Mesodermal cell (in vitro differentiated cells): ENCODE data around the gene KCNJ6.
A peak's percentile ranks its signal among the peaks of the same experiment; 100 is the strongest.

Experiments
- H3K27ac ChIP-seq: 2 replicates; pipeline ENCODE4 v1.7.0; 2013; ENCODE audit warnings: mild to moderate bottlenecking, low read depth, low read length, moderate library complexity; ENCODE audit not compliant: severe bottlenecking
- H3K36me3 ChIP-seq: 2 replicates; pipeline ENCODE4 v1.7.1; 2013; ENCODE audit warnings: mild to moderate bottlenecking, low read length, moderate library complexity; ENCODE audit not compliant: control insufficient read depth, insufficient read depth
- H3K4me1 ChIP-seq: one replicate; pipeline ENCODE4 v1.7.1; 2013; ENCODE audit warnings: mild to moderate bottlenecking, low read length; ENCODE audit not compliant: insufficient read depth, control insufficient read depth, poor library complexity, severe bottlenecking
- H3K4me3 ChIP-seq: 2 replicates; pipeline ENCODE4 v1.7.0; 2013; ENCODE audit warnings: low read length, control low read depth, mild to moderate bottlenecking; ENCODE audit not compliant: insufficient read depth, poor library complexity, severe bottlenecking; ENCODE audit errors: extremely low read depth
- H3K9me3 ChIP-seq: 2 replicates; pipeline ENCODE4 v1.7.1; 2013; ENCODE audit warnings: mild to moderate bottlenecking, low read length, moderate library complexity; ENCODE audit not compliant: control insufficient read depth
- WGBS, 2 experiments: methylation state at CpG; one replicate each; pipeline ENCODE4 v1.1.5; 2013; ENCODE audit warnings: missing lambda C conversion rate in 2 of 2; ENCODE audit not compliant: insufficient coverage in 2 of 2; 5-methylcytosine and 5-hydroxymethylcytosine counted together

Gene KCNJ6

GRCh38 chr21:37571442-37571841 lies 344.8 kb downstream of the KCNJ6 start:
- Histone ChIP-seq H3K27ac (no peak overlapping the region), H3K4me1 (no peaks in the 10 kb centered on the region), H3K4me3 (no peak overlapping the region), H3K9me3 (no peaks in the 10 kb centered on the region), H3K36me3 (no peaks in the 10 kb centered on the region)
- 89 to 92% methylated on average over 4 of the region's 6 CpGs for WGBS, 2 experiments

GRCh38 chr21:37568916-37569315 lies 347.3 kb downstream of the KCNJ6 start:
- no peak overlapping the region for H3K27ac ChIP-seq
- 85 to 93% methylated on average over 5 of the region's 5 CpGs for WGBS, 2 experiments

GRCh38 chr21:37568415-37568814 lies 347.8 kb downstream of the KCNJ6 start:
- Histone ChIP-seq H3K36me3 (no peaks in the 10 kb centered on the region), H3K27ac (no peak overlapping the region), H3K4me1 (peaks cover 11% of the 10 kb centered on the region), H3K9me3 (peaks cover under 1% of the 10 kb centered on the region), H3K4me3 (no peak overlapping the region)
- WGBS, 2 experiments = 87 to 90% methylated on average over 5 to 6 of the region's 6 CpGs

More at GRCh38 chr21:37568916-37569315, 347.3 kb downstream of the KCNJ6 start:
- Histone ChIP-seq H3K4me1 (peaks cover 11% of the 10 kb centered on the region), H3K4me3 (no peak overlapping the region), H3K9me3 (no peaks in the 10 kb centered on the region), H3K36me3 (no peaks in the 10 kb centered on the region)

DNA sequence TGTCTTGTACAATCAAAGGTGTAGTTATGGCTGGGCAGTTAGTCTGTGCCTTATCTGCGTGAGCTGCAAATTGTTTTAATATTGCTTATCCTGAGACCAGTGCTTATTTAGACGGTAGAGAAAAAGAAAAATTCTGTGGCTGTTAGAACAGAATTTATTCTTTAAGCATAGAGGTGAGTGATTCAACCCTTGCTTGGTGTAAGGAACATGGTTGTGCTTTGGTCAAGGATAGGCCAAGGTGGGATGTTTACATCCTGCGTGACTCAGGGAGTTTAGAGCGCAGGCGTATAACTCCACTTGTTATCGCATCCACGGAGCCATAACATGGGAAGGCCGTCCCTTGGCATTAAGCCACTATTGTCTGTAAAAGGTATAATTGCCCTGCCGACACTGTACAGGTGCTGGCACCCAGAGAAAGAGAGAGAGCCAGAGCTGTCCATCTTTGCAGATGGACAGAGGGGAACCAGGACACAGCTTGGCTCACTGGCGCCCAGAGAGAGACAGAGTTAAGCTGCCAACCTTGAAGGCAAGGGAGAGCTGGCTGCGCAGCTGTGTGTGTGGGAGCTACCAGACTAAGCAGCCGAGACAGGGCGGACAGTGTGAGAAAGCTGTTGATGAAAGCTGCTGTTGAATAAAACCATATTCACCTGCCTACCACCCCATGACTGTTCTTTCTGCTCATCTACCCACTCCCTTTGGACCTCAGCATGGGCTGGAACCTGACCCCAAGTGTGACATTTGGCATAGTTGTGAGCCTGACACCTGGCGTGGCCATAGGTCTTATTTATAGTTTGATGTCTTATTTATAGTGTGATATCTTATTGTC lies 349.3 kb downstream of the KCNJ6 start:
- H3K36me3 ChIP-seq = no peaks in the 10 kb centered on the region
- no peak overlapping the region for H3K4me3 ChIP-seq
- WGBS, 2 experiments = 97 to 99% methylated on average over 10 to 13 of the region's 14 CpGs
- peaks cover 7% of the 10 kb centered on the region for H3K9me3 ChIP-seq
- peaks cover 11% of the 10 kb centered on the region for H3K4me1 ChIP-seq
- H3K27ac ChIP-seq = no peak overlapping the region

GRCh38 chr21:37565530-37566223 lies 350.6 kb downstream of the KCNJ6 start:
- WGBS, 2 experiments = 92 to 93% methylated on average over 9 to 14 of the region's 14 CpGs

DNA sequence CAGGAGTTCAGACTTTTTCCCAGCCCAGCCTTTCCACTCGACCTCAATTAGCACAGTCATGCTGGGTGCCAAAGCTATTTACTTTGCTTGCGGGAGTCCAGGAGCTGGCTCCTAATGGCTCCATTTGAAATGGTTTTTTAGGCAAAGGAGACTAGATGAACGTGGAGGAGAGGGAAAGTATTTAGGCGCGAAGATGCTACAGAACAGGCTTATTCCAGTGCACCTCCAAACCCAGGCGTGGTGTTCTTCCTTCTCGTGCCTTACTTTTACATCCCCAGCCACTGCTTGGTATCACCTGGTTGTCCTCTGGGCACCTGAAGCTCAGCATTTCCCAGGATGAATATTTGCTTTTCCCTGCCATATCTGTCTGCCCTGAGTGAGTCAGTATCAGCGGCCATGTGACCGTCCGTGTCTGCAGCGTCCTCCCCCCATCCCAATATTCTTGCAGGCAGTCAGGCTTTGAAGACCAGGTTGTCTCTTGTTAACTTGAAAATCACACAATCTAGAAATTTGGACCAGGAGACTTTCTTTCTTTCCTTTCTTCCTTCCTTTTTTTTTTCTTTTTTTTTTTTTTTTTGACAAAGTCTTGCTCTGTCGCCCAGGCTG lies 351.2 kb downstream of the KCNJ6 start:
- Histone ChIP-seq H3K9me3 (peaks cover 7% of the 10 kb centered on the region), H3K4me3 (peak overlapping the region; percentile 39), H3K27ac (peak overlapping the region; percentile 98), H3K4me1 (peaks cover 11% of the 10 kb centered on the region), H3K36me3 (no peaks in the 10 kb centered on the region)
- 61 to 72% methylated on average over 9 to 11 of the region's 12 CpGs for WGBS, 2 experiments

More at GRCh38 chr21:37565530-37566223, 350.6 kb downstream of the KCNJ6 start:
- Histone ChIP-seq H3K4me1 (peaks cover 11% of the 10 kb centered on the region), H3K27ac (peak overlapping the region; percentile 98), H3K36me3 (no peaks in the 10 kb centered on the region), H3K9me3 (peaks cover 7% of the 10 kb centered on the region), H3K4me3 (no peak overlapping the region)

- 3 to 17% methylated on average over 6 to 11 of the region's 14 CpGs for WGBS, 2 experiments
- peak overlapping the region; percentile 39 for H3K4me3 ChIP-seq
- peaks cover 7% of the 10 kb centered on the region for H3K9me3 ChIP-seq
- H3K27ac ChIP-seq = peak overlapping the region; percentile 98
- H3K36me3 ChIP-seq = no peaks in the 10 kb centered on the region
- peaks cover 11% of the 10 kb centered on the region for H3K4me1 ChIP-seq
Observed at GRCh38 chr21:37564341-37564923, 351.8 kb downstream of the KCNJ6 start.

GRCh38 chr21:37563641-37564340 lies 352.5 kb downstream of the KCNJ6 start:
- H3K4me3 ChIP-seq = peak overlapping the region; percentile 39
- peak overlapping the region; percentile 98 for H3K27ac ChIP-seq
- peaks cover 7% of the 10 kb centered on the region for H3K9me3 ChIP-seq
- peaks cover 11% of the 10 kb centered on the region for H3K4me1 ChIP-seq
- WGBS, 2 experiments = 28% methylated on average over 50 to 67 of the region's 67 CpGs
- no peaks in the 10 kb centered on the region for H3K36me3 ChIP-seq

- Histone ChIP-seq H3K4me1 (peaks cover 11% of the 10 kb centered on the region), H3K36me3 (no peaks in the 10 kb centered on the region), H3K9me3 (peaks cover 7% of the 10 kb centered on the region), H3K4me3 (peak overlapping the region; percentile 39), H3K27ac (peak overlapping the region; percentile 98)
- 90 to 93% methylated on average over 19 to 22 of the region's 22 CpGs for WGBS, 2 experiments
Observed at GRCh38 chr21:37562920-37563640, 353.2 kb downstream of the KCNJ6 start.
